NCI-H2107 (cell line): Measurements from ENCODE around the gene METTL17.
"Not testable (repeated sequence)": the region's sequence is repeated elsewhere in the genome, so short reads cannot be mapped to it uniquely, and the experiment has no call there.

Experiments used
- DNase-seq: peaks from one replicate; lab custom pipeline; 2025; lab: John Stamatoyannopoulos, UW

METTL17 gene

GRCh38 chr14:20989787-20990600 lies at the start of gene METTL17:
METTL17 (plus strand) TSS chr14:20989980; CDS start chr14:20990003, 23 bp downstream.
- DNase-seq: peak; percentile 91

DNA sequence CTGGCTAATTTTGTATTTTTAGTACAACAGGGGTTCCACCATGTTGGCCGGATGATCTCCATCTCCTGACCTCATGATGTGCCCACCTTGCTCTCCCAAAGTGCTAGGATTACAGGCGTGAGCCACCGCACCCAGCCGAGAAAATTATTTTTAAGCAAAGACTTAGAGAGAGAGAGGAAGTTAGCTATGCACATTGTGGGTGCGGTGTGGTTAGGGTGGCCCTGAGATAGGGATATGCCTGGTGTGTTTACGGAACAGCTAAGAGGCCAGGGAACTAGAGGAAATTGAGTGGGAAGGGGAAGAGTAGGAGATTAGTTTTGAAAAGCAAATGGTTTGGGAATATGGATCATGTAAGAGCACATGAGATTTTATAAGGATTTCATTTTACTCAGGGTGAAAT lies 44.6 kb upstream of the METTL17 start:
- not testable (repeated sequence) for DNase-seq

DNA sequence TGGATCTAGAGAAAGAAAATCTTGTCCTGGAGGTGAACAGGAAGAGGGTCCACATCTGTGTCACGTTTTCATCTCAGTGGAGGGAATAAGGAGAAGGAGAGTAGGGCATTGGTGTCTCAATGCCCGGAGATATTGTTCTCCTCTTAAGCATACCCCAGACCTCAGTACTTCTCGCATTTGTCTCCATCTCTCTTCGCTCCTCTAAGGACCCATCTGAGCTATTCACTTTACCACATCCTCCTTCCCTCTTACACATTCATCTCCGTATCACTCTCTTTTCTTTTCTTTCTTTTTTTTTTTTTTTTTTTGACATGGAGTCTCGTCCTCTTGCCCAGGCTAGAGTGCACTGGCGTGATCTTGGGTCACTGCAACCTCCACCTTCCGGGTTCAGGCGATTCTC lies 43.1 kb upstream of the METTL17 start:
- DNase-seq: not testable (repeated sequence)

DNA sequence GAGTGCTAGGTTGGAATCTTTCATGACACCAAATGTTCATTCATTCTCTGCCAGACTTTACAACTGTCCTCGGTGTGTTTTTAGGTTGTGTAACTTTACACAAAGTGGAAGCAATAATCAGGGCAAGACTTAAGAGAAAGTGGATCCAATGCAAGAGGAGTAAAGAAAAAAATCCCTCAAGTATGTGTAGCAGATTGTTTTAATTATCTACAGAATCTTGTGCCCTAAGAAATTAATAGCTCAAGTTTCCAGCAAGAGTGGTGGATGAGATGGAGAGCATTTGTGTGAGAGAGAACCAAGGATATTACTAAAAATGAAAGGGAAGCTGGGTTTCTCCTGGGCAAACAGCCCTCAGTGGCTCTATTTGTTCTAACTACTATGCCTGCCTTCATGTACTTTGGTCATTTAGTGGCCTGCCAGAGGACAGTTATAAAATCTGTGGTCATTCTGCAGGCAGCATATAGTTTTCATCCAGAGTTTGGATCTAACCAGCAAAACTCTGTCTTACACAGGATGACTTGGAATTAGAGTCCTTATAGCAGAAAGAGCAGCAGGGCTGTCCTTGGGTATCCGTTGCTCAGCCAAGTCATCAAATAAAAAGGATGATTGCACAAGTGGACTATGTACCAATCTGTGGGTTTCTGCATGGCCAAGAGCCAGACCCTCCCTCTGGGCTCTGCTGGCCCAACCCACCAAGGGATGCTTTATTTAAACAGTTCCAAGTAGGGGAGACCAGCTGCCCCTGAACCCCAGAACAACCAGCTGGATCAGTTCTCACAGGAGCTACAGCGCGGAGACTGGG lies 34.8 kb upstream of the METTL17 start, which contains the start of gene RNASE2:
Gene RNASE2 (plus strand): TSS at position 752 of the 802 bp plus-strand sequence. CDS start 285 bp downstream, outside the sequence.
- DNase-seq: not testable (repeated sequence)

DNA sequence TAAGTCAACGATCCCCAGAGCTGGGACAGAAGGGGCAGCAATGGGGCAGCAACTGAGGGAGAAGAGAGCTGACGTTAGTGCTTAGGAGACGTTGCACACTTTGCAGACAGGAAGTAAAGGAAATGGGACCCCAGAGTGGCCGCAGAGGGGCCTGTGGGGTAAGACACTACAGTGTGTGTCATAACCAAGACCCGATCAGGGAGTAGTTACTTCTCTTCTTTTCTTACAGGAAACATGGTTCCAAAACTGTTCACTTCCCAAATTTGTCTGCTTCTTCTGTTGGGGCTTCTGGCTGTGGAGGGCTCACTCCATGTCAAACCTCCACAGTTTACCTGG lies 34.3 kb upstream of the METTL17 start:
- DNase-seq: not testable (repeated sequence)

DNA sequence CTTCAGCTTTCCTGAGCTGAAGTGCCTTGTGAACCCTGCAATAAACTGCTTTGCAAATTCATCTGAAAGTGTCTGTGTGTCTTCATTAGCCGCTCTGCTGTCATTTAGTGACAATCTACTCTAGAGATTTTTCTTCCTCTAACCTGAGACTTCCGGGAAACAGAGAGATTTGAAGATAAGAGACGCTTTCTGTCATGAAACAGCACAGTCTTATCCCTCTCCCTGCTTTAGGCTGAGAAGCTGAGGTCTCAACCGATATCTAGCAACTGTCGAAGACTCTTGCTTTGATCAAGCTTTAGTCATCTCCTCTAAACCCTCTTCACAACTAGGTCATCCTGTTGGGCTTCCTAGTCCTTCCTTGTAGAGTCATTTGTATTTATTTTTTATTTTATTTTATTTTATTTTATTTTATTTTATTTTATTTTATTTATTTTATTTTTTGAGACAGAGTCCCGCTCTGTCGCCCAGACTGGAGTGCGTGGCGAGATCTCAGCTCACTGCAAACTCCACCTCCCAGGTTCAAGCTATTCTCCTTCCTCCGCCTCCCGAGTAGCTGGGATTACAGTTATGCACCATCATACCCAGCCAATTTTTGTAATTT lies 33.3 kb upstream of the METTL17 start:
- no peak for DNase-seq

DNA sequence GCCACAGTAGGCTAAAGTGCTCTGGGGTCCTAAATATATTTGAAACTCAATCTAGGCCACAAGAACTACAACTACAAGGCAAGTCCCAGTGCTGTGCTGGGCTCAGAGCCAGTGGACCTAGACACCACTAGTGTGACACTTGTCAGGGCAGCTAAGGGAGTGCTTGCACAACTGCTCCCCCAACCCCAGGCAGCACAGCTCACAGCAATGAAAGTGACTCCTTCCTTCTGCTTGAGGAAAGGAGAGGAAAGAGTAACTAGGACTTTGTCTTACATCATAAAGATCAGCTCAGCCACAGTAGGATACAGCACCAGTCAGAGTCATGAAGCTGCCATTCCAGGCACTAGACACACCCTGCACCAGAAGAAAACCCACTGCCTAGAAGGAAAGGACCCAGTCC lies 30.8 kb upstream of the METTL17 start:
- not testable (repeated sequence) for DNase-seq

DNA sequence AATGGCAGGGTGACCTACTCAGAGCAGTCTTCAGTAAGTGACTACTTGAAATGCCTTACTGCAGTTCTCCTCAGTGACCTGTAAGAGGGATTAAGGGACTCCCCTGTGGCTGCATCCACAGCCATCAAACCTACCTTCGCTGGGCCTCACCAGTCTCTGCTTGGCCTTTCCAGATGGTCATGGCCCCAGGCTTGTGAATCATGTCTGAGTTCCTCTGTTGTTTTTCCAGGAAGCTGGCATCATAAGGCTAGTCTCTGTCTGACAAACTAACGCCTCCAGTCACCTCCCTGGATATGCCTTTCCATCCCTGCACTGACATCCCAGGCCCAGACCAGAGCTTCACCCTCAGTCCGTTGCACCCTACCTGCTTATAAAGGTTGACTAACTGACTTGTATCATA lies 20.4 kb upstream of the METTL17 start:
- no peak for DNase-seq

GRCh38 chr14:20970647-20970982 lies 19.2 kb upstream of the METTL17 start:
- DNase-seq: no peak

- DNase-seq: peak; percentile 80
These were observed 18.6 kb upstream of the METTL17 start for GRCh38 chr14:20970983-20971704.

DNA sequence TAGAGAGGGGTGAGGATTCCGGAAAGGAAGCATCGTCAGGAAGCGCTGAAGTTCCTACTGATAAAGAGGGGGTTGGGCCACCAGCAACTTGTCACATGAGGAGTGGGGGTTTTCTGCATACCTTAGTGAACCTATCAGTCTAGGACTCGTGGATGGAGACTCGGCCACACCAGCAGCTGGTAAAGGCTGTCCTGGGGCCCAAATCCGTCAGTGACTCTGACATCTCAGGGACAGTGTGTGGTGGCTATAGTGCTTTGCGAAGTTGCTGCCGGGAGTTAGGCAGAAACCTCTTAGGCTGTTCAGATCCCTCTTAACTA lies 18.1 kb upstream of the METTL17 start:
- no peak for DNase-seq

- DNase-seq: no peak
These were observed 16.3 kb upstream of the METTL17 start for GRCh38 chr14:20973501-20973900.

DNA sequence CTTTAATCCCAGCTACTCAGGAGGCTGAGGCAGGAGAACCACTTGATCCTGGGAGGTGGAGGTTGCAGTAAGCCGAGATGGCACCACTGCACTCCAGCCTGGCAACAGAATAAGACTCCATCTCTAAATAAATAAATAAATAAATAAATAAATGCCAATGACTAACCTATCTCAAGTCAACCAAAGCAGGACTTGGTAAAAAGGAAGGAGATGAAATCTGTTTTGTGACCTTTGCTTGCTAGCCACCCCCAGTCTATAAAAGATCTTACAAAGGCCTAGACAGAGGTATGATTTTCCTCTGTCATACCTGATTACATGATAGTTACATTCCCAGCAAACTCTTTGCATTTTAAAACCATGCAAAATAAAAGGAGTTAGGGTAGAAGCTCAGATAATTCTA lies 13.5 kb upstream of the METTL17 start:
- no peak for DNase-seq

GRCh38 chr14:20978687-20979086 lies 11.1 kb upstream of the METTL17 start:
- no peak for DNase-seq

GRCh38 chr14:20980906-20981305 lies 8.9 kb upstream of the METTL17 start:
- DNase-seq: no peak

DNA sequence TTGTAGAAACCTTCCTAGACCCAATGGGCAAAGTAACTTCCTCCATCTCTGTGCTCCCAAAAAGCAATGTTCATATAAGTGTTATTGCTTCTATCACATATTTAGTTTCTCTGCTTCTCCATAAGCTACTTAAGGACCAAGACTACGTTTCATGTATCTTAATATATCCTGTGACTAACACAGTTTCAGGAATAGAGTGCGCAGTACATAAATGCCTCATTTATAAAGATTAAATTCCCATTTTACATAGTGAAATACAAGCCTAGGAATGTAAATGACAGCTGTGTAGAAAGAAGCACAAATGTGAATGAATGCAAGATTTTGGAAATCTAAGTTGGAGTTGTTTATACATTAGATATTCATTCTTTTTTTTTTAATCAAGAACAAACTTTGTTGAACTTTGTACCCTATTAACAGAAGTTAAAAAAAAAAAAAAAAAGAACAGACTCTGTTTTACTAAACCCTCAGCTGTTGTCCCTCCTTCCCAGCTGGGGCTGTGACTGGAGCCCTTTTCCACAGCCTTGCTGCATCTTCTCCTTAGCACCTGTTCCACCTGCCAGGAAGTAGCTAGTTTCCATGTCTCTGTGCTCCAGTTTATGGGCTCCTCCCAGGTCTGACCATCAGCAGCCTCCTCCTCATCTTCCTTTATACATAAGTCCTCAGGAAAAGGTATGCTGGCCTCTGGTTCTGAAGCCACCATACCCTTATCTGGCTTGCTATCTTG lies 7.0 kb upstream of the METTL17 start:
- DNase-seq: no peak

DNA sequence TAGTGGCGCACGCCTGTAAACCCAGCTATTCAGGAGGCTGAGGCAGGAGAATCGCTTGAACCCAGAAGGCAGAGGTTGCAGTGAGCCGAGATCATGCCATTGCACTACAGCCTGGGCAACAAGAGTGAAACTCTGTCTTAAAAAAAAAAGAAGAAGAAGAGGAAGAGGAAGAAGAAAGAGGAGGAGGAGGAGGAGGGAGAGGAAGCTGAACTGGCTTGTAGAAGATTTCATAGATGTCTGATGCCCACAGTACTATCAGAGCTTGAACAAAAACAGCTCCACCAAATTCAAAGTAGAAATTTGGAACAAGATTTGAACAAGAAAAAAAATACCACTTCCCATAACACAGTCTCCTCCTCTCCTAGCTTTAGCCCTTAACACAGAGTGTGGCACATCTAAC lies 4.1 kb upstream of the METTL17 start:
- not testable (repeated sequence) for DNase-seq

GRCh38 chr14:20986811-20987210 lies 3.0 kb upstream of the METTL17 start:
- no peak for DNase-seq

- DNase-seq: no peak
These were observed 886 bp upstream of the METTL17 start for GRCh38 chr14:20988717-20989470.

- no peak for DNase-seq
These were observed 351 bp upstream of the METTL17 start for GRCh38 chr14:20989471-20989786.

DNA sequence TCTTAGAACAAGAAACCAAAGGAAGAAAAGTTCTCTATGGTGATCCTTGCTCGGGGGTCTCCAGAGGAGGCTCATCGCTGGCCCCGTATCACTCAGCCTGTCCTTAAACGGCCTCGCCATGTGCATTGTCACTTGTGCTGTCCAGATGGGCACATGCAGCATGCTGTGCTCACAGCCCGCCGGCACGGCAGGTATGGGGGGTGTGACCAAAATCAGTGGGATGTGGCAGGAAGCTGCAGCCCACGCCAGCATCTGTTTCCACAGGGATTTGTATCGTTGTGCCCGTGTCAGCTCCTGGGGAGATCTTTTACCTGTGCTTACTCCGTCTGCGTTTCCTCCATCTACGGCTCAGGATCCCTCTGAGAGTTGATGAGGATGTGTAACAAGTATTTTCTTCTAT lies 6.7 kb downstream of the METTL17 start:
- no peak for DNase-seq
